Body of pancreas (tissue), 4 donors: ENCODE measurements around the gene C19orf25. TPM values are rescaled to one million over a fixed set of nuclear protein-coding genes. Genes with fewer than 3 reads are reported as not detected.

Experiments
- ATAC-seq: fragments of 150-250 bp; one replicate; pipeline ENCODE4 v1.9.1; 2016
- DNase-seq, 4 donors: peaks; one replicate each; pipeline ENCODE4 v3.0.0-alpha.2; 2019
- H3K27ac ChIP-seq, 4 donors: fragments of 200-600 bp; sonication (generic); 1 replicate in 3 of 4; 2 replicates in 1 of 4; pipeline versions ENCODE4 v1.5.1 to v1.6.1; 2016 to 2019; ENCODE audit warnings: mild to moderate bottlenecking in 1 of 4, mixed read lengths in 1 of 4, moderate library complexity in 1 of 4
- H3K27me3 ChIP-seq, 2 donors: fragments of 200-600 bp; sonication (generic); one replicate each; pipeline ENCODE4 v1.6.0; 2016; ENCODE audit warnings: mild to moderate bottlenecking in 1 of 2
- H3K36me3 ChIP-seq, 2 donors: fragments of 200-600 bp; sonication (generic); replicated peaks in 1 of 2; 2 replicates each; pipeline ENCODE4 v1.5.1; 2016; ENCODE audit warnings: low read depth in 2 of 2; ENCODE audit not compliant: insufficient read depth in 1 of 2
- H3K4me1 ChIP-seq: fragments of 200-600 bp; sonication (generic); one replicate; pipeline ENCODE4 v1.6.0; 2016
- H3K4me3 ChIP-seq, 2 donors: fragments of 200-600 bp; sonication (generic); 1 replicate in 1 of 2; 2 replicates in 1 of 2; pipeline ENCODE4 v1.5.1; 2016 to 2019
- H3K9me3 ChIP-seq, 3 donors: fragments of 200-600 bp; sonication (generic); 1 replicate in 2 of 3; 2 replicates in 1 of 3; pipeline ENCODE4 v1.5.1; 2016
- CTCF ChIP-seq, 7 experiments: fragments of 450-650 bp in 4 of 7; fragments of 200-600 bp in 3 of 7; sonication (generic) in 3 of 7; IDR thresholded peaks; one replicate each; pipeline ENCODE4 v1.5.1; 2016 to 2019; ENCODE audit warnings: antibody characterized with exemption in 7 of 7
- POLR2A ChIP-seq, 3 donors: fragments of 450-650 bp; IDR thresholded peaks; one replicate each; pipeline ENCODE4 v1.6.1; 2016; ENCODE audit warnings: antibody characterized with exemption in 3 of 3, mild to moderate bottlenecking in 2 of 3
- whole genome bisulfite sequencing, 2 donors: methylation state at CpG; one replicate each; pipeline ENCODE4 v1.1.5; 2017; 5-methylcytosine and 5-hydroxymethylcytosine counted together
- intact Hi-C: fragments of 100-400 bp; cut with DNase I; formaldehyde crosslinking; loops from one replicate; pipeline ENCODE4 v1.15.1; 2023
- total RNA-seq, 2 donors: library from RNA; depleted of rRNA; stranded (reverse); fragments of >200 nt; gene quantifications; one replicate each; pipeline ENCODE4 v1.1.0, GENCODE V29; 2016

C19orf25 gene
- total RNA-seq, 2 donors from 2014 or later, result 26.7 to 31.4 TPM

DNA sequence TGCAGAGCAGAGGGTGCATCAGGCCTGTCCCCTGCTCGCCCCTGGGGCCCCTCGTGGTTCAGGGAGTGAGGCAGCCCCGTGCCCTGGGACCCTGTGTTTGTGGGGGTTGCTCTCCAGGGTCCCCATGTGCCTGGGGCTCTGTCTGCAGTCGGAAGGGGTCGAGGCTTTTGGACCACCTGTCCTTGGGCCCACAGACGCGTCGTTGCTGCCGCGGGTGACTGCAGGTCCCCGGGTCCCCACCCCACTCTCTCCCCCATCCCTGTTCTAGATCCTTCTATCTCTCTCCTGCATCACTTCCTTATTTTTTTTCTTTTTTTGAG is 9.2 kb upstream of the C19orf25 start:
- Histone ChIP-seq H3K9me3 (no peaks in the 10 kb centered on the region), H3K4me3 (no peak overlapping the region), H3K36me3 (no peaks in the 10 kb centered on the region), H3K4me1 (peaks cover 32% of the 10 kb centered on the region), H3K27ac (no peak overlapping the region), H3K27me3 (no peaks in the 10 kb centered on the region)
- intact Hi-C loops, result no loop called here
- DNase-seq (peak in 1 of 4 donors; percentile 11), ATAC-seq (no peak)
- WGBS, 2 donors, result 84 to 94% methylated on average over 8 to 11 of the region's 11 CpGs
- TF ChIP-seq POLR2A (IDR thresholded peaks at IDR 0.05), result no peak
- TF ChIP-seq CTCF (IDR thresholded peaks at IDR 0.05), result no peak

DNA sequence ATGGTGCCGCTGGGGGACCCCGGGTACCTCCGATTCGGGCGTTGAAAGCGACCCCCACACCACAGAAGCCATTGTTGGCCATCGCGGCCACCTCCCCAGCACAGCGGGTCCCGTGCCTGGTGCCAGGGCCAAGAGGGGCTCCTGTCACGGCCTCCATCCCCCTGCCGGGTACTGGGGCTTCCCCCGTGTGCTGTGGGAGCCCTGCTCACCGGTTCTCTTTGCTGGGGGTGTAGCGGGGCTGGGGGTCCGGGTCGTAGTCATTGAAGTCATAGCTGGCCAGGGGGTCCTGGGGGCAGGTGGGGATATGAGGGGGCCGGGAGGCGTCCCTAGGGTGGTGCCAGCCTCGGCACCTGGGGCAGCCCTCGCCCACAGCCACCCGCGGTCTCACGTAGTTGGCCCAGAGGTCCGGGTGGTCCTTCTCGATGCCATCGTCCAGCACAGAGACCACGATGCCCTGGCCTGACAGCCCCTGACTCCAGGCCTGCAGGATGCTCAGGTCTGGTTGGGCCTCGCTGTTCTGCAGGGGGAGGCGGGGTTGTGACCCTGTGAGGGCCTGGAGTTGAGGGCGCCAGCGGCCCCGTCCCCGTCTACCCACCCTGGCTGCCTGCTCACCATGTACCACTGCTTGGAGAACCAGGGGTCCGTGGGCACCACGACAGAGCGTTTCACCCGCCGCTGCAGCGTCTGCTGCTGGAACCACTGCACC is 8.7 kb upstream of the C19orf25 start:
- no peak overlapping the region for H3K27ac ChIP-seq
- no peaks in the 10 kb centered on the region for H3K27me3 ChIP-seq
- H3K4me1 ChIP-seq, result peaks cover 27% of the 10 kb centered on the region
- WGBS, 2 donors, result 84 to 100% methylated on average over 5 to 9 of the region's 40 CpGs
- DNase-seq, result peak in 1 of 4 donors; percentile 10
- ATAC-seq, result no peak
- intact Hi-C loops, result no loop called here
- no peaks in the 10 kb centered on the region for H3K9me3 ChIP-seq
- TF ChIP-seq POLR2A (IDR thresholded peaks at IDR 0.05), result no peak
- TF ChIP-seq CTCF (IDR thresholded peaks at IDR 0.05), result no peak
- no peaks in the 10 kb centered on the region for H3K36me3 ChIP-seq
- no peak overlapping the region for H3K4me3 ChIP-seq

DNA sequence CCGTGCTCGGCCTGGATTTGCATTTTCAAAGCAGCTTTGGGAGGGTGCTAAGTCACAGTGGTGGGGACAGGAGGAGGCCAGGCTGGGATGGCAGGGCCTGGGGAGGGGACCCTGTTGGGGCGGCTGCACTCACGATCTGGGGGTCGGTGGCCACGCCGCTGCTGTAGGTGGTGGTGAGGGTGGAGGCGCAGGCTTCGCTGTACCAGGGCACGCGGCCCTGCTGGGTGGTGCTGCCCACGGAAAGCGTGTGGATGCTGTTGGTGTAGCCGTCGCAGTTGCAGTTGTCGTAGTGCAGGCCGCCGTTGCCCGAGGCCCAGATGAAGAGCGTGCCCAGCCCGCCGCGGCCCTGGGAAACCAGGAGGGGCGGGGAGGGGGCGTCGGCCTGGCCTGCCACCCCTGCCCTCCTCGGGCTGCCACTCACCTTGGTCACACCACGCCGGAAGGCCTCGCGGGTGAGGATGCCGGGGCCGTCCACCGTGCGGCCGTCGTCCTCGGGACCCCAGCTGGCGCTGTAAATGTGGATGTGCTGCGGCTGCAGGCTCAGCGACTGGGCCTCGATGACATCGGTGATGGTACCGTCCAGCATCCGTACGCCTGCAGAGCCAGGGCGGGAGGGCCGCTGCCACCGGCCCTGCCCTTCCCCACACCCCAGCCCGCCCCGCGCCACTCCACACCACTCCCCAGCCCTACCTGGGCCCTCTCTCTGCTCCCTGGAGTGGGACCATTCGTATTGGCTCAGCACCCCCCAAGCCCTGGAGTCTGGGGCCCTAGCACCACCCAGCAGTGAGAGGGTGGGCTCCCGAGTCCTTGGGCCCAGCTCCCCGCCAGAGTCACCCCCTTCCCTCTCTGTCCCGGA is 7.9 kb upstream of the C19orf25 start:
- no peak for ATAC-seq

GRCh38 chr19:1483979-1484428 is 5.0 kb upstream of the C19orf25 start:
- no peaks in the 10 kb centered on the region for H3K9me3 ChIP-seq
- ATAC-seq, result no peak
- no peaks in the 10 kb centered on the region for H3K36me3 ChIP-seq
- H3K27me3 ChIP-seq, result no peaks in the 10 kb centered on the region
- no peak overlapping the region for H3K27ac ChIP-seq
- intact Hi-C loops, result no loop called here
- peaks cover 5% of the 10 kb centered on the region for H3K4me1 ChIP-seq
- WGBS, 2 donors, result 77 to 94% methylated on average over 3 to 21 of the region's 23 CpGs
- no peak for TF ChIP-seq CTCF (IDR thresholded peaks at IDR 0.05)
- no peak overlapping the region for H3K4me3 ChIP-seq
- no peak for DNase-seq

More for the DNA sequence above, 7.9 kb upstream of the C19orf25 start:
- no peak for DNase-seq
- 96 to 99% methylated on average over 16 to 48 of the region's 56 CpGs for WGBS, 2 donors
- TF ChIP-seq CTCF (IDR thresholded peaks at IDR 0.05), result no peak
- no peak for TF ChIP-seq POLR2A (IDR thresholded peaks at IDR 0.05)
- Histone ChIP-seq H3K27me3 (no peaks in the 10 kb centered on the region), H3K27ac (no peak overlapping the region), H3K36me3 (no peaks in the 10 kb centered on the region), H3K9me3 (no peaks in the 10 kb centered on the region), H3K4me3 (no peak overlapping the region), H3K4me1 (peaks cover 19% of the 10 kb centered on the region)
- intact Hi-C loops, result no loop called here
